A549 (cell line): ENCODE data around the gene STAC. TPM values are rescaled to one million over a fixed set of nuclear protein-coding genes. Genes with fewer than 3 reads are reported as not detected.

Source experiments
- ATAC-seq, 2 experiments: fragments of 200-7000 bp in 1 of 2; fragments of >200 bp in 1 of 2; cut with Nextera tagmentation in 1 of 2; cut with Tn5 transposase in 1 of 2; 3 replicates each; pipeline versions ENCODE4 v1.8.0 to v1.9.1; 2018 to 2020; ENCODE audit warnings: mild to moderate bottlenecking in 1 of 2, moderate library complexity in 1 of 2
- CTCF ChIA-PET: fragments of 300-600 bp; sonication (Branson Sonifier 250); formaldehyde crosslinking; extraction: SDS; loops from one replicate; lab custom pipeline; 2021; ENCODE audit warnings: antibody characterized with exemption, inconsistent platforms; lab: Yijun Ruan, JAX
- POLR2A ChIA-PET: fragments of 350-600 bp; formaldehyde crosslinking; extraction: SDS; loops from one replicate; lab custom pipeline; 2021; ENCODE audit warnings: antibody characterized with exemption, inconsistent platforms; lab: Yijun Ruan, JAX
- DNase-seq, 2 experiments: peaks; one replicate each; pipeline versions ENCODE4 v3.0.0 to v3.0.0-alpha.2; 2011 to 2016; ENCODE audit warnings: low read depth in 1 of 2, low spot score in 1 of 2
- FAIRE-seq: peaks from 2 replicates; lab custom pipeline; 2011; peaks lifted over from hg19 to GRCh38; lab: Jason Lieb, UNC
- H3K27ac ChIP-seq, 2 experiments: fragments of >200 bp; sonication (Bioruptor Twin); formaldehyde crosslinking; 3 replicates each; pipeline ENCODE4 v1.5.1; 2016 to 2017
- H3K4me1 ChIP-seq: fragments of >200 bp; sonication (Bioruptor Twin); formaldehyde crosslinking; 3 replicates; pipeline ENCODE4 v1.6.1; 2016
- H3K4me2 ChIP-seq: fragments of >200 bp; sonication (Bioruptor Twin); formaldehyde crosslinking; 3 replicates; pipeline ENCODE4 v1.6.1; 2016
- H3K4me3 ChIP-seq: fragments of >200 bp; sonication (Bioruptor Twin); formaldehyde crosslinking; 3 replicates; pipeline ENCODE4 v1.5.1; 2016
- H3K9me3 ChIP-seq: fragments of >200 bp; sonication (Bioruptor Twin); formaldehyde crosslinking; 3 replicates; pipeline ENCODE4 v1.6.1; 2016
- BHLHE40 ChIP-seq: IDR thresholded peaks from 2 replicates; pipeline ENCODE4 v1.6.1; 2012; ENCODE audit warnings: low read depth, low read length, inconsistent platforms
- CBX8 ChIP-seq: fragments of 200-600 bp; sonication (generic); IDR thresholded peaks from 2 replicates; pipeline ENCODE4 v1.6.1; 2016
- FOSB ChIP-seq: fragments of 250-450 bp; sonication (Bioruptor Pico); IDR thresholded peaks from 2 replicates; pipeline ENCODE4 v1.5.0; 2020; ENCODE audit warnings: mild to moderate bottlenecking, moderate library complexity
- FOSL2 ChIP-seq, 2 experiments: fragments of 450-650 bp in 1 of 2; fragments of >200 bp in 1 of 2; sonication (Bioruptor Twin) in 1 of 2; formaldehyde crosslinking; IDR thresholded peaks; 2 replicates each; pipeline versions ENCODE4 v1.5.0 to v1.6.1; 2016 to 2020; ENCODE audit warnings: mild to moderate bottlenecking in 1 of 2, moderate library complexity in 1 of 2
- FOXS1 ChIP-seq: fragments of 250-450 bp; sonication (Bioruptor Pico); IDR thresholded peaks from 2 replicates; pipeline ENCODE4 v1.5.0; 2020; ENCODE audit warnings: mild to moderate bottlenecking, moderate library complexity
- GATA3 ChIP-seq: IDR thresholded peaks from 2 replicates; pipeline ENCODE4 v1.6.1; 2012; ENCODE audit warnings: borderline replicate concordance
- HEYL ChIP-seq: fragments of 250-450 bp; sonication (Bioruptor Pico); IDR thresholded peaks from 2 replicates; pipeline ENCODE4 v1.8.0; 2021; ENCODE audit warnings: mild to moderate bottlenecking, moderate library complexity
- HOXB13 ChIP-seq: fragments of 250-450 bp; sonication (Bioruptor Pico); IDR thresholded peaks from 2 replicates; pipeline ENCODE4 v1.5.0; 2020; ENCODE audit warnings: low read depth, mild to moderate bottlenecking, moderate library complexity
- JUNB ChIP-seq: fragments of >200 bp; sonication (Bioruptor Twin); formaldehyde crosslinking; IDR thresholded peaks from 2 replicates; pipeline ENCODE4 v1.6.1; 2016
- KDM5A ChIP-seq: fragments of 200-600 bp; sonication (generic); IDR thresholded peaks from 2 replicates; pipeline ENCODE4 v1.6.1; 2016; ENCODE audit warnings: antibody characterized with exemption, mild to moderate bottlenecking
- MAFK ChIP-seq: fragments of 450-650 bp; IDR thresholded peaks from 2 replicates; pipeline ENCODE4 v1.6.1; 2014; ENCODE audit not compliant: partially characterized antibody
- MAZ ChIP-seq: fragments of 150-350 bp; IDR thresholded peaks from 2 replicates; pipeline ENCODE4 v1.6.1; 2014; ENCODE audit warnings: antibody characterized with exemption, low read depth, low read length, borderline replicate concordance
- RAD21 ChIP-seq, 2 experiments: fragments of >200 bp in 1 of 2; sonication (Bioruptor Twin) in 1 of 2; formaldehyde crosslinking in 1 of 2; IDR thresholded peaks in 1 of 2; conservative IDR thresholded peaks in 1 of 2; 2 replicates in 1 of 2; 3 replicates in 1 of 2; pipeline ENCODE4 v1.6.1; 2012 to 2018; ENCODE audit warnings: inconsistent platforms in 1 of 2
- RCOR1 ChIP-seq: fragments of 150-350 bp; IDR thresholded peaks from 2 replicates; pipeline ENCODE4 v1.6.1; 2014; ENCODE audit warnings: antibody characterized with exemption, low read length, low read depth
- ZNF302 ChIP-seq: fragments of 250-450 bp; sonication (Bioruptor Pico); IDR thresholded peaks from 2 replicates; pipeline ENCODE4 v1.9.0; 2021; ENCODE audit warnings: inconsistent platforms, mild to moderate bottlenecking, moderate library complexity
- WGBS: methylation state at CpG from one replicate; pipeline ENCODE4 v1.1.6; 2017; ENCODE audit errors: missing lambda C conversion rate; 5-methylcytosine and 5-hydroxymethylcytosine counted together
- polyA plus RNA-seq, 4 experiments: library from polyadenylated mRNA; depleted of rRNA in 3 of 4; stranded (reverse); fragments of >200 nt; fragmentation: RNase III in 1 of 4; extraction: RNeasy Plus Mini Kit Qiagen cat#74134 plus additional on column Dnase treatment in 1 of 4; gene quantifications; 2 replicates in 3 of 4; 3 replicates in 1 of 4; pipeline ENCODE4 v1.2.3, GENCODE V29; 2011 to 2017
- TF ChIP-seq, protein P1 (sequence below): fragments of >200 bp; sonication (Bioruptor Twin); formaldehyde crosslinking; IDR thresholded peaks from 2 replicates; pipeline ENCODE4 v1.6.1; 2016
- TF ChIP-seq, protein P2 (sequence below): fragments of 450-650 bp; IDR thresholded peaks from 2 replicates; pipeline ENCODE4 v1.6.1; 2014; ENCODE audit warnings: antibody characterized with exemption
- TF ChIP-seq, protein P3 (sequence below): IDR thresholded peaks from 2 replicates; pipeline ENCODE4 v1.6.1; 2012; ENCODE audit warnings: low read depth, borderline replicate concordance
- TF ChIP-seq, protein P4 (sequence below): fragments of 250-450 bp; sonication (Bioruptor Pico); IDR thresholded peaks from 2 replicates; pipeline ENCODE4 v1.5.0; 2020; ENCODE audit warnings: low read depth, mild to moderate bottlenecking, moderate library complexity

Gene STAC
- polyA plus RNA-seq, 2 of the 4 experiments (the other 2 are of a cell fraction), result 2.2 to 3.4 TPM

DNA sequence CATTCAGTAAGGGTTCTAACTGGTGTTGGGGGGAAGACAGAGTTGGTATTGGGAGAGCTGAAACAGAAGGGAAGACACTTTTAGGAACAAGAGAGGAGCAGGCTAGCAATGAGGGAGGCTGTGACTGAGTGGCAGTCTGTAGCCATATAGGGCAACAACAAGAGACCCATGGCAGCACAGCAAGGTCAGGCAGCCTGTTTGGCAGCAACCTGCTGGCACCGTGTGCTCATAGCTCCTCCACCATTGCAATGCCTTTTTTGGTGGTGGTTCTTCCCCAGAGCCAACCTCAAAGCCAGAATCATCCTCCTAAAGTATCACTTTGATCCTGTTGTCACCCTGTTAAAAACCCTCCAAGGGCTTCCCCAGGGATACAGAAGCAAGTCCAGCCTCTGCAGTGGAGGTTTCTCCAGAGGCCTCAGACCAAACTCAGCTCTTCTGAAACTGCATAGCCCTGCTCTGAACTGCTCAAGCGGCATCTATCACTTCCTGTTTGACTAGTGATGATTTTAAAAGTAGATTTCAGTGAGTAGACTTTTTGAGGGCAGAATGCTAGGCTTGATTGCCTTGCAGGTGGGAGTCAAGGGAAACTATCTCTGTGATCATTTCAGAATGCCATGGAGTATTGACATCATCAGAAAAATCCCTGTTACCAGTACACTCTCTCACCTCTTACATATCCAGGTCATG, 176.9 kb downstream of the STAC start (continued):
- no peak for TF ChIP-seq RAD21 (conservative IDR thresholded peaks at IDR 0.05 in 1 of 2, IDR thresholded peaks at IDR 0.05 in 1 of 2)
- no peak for TF ChIP-seq HOXB13 (CRISPR knock-in tag)
- TF ChIP-seq FOSL2 (IDR thresholded peaks at IDR 0.05), result no peak
- no peak for TF ChIP-seq FOSL2 (CRISPR knock-in tag; IDR thresholded peaks at IDR 0.05)

DNA sequence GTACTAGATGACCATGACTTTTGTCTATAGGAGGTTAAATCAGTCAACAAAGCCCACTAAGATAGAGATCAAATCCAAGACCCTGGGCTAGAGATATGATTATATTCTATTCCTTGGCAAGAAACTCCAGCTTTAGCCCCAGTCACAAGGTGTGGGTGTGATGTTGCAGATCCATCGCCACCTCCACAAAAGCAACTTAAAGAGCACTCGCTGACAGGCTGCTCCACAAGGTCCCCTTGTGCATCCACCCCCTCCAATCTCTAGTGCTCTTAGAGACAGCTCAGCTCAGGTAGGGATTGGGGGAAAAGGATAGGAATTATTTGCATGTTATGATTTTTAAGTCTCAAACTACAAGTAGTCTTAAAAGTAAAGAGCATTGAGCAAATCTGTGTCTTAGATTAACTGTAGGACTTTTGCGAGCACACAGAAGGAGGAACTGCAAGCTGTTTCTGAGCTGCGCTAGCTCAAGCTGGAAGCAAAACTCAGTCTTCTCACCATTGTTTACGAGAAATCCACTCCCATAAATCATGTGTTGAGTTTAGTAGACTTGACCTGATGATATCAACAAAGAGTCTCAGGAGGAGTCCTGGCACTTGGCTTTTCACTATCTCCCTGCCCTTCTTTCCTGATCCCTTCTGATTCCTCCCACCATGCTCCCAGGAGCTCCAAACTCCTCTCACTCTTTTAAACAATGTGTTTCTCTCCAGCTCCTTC, 177.6 kb downstream of the STAC start:
- H3K27ac ChIP-seq, result no peak overlapping the region
- TF ChIP-seq HEYL (CRISPR knock-in tag) (no peak), RCOR1 (no peak), KDM5A (no peak), FOSB (no peak)
- TF ChIP-seq, protein P1, sequence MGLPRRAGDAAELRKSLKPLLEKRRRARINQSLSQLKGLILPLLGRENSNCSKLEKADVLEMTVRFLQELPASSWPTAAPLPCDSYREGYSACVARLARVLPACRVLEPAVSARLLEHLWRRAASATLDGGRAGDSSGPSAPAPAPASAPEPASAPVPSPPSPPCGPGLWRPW, result no peak
- H3K4me3 ChIP-seq, result no peak overlapping the region
- ATAC-seq (no peak), FAIRE-seq (no peak), DNase-seq (no peak)
- ChIA-PET POLR2A (no interaction called here), CTCF (interaction anchor here (1.3 to 2.3 kb wide), 2 partner anchors 17 to 149 kb away, joined by 3 to 9 read pairs; no protein-coding TSS in a partner anchor)
- no peaks in the 10 kb centered on the region for H3K4me1 ChIP-seq
- WGBS, result 62% methylated on average over 5 of the region's 5 CpGs
- no peaks in the 10 kb centered on the region for H3K9me3 ChIP-seq
- no peak overlapping the region for H3K4me2 ChIP-seq

DNA sequence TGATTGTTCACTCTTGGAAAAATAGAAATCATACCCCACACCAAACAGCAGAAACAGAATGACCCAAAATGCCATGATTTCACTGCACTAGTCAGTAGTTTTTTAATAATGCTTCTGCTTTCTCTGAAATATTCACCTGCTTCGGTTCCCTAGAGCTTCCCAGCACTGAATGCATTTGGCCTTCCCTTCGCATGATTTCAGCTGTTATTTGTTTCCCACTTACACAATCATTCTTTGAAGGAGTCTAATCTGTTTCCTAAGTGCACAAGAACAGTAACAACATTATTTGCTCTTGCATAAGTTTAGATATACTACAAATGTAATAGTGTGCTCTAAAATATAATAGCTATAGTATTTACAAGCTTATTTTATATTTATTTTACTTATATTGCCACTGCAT, 178.7 kb downstream of the STAC start:
- Histone ChIP-seq H3K4me2 (no peak overlapping the region), H3K4me3 (no peak overlapping the region), H3K27ac (no peak overlapping the region), H3K4me1 (no peaks in the 10 kb centered on the region), H3K9me3 (no peaks in the 10 kb centered on the region)
- DNase-seq (no peak), FAIRE-seq (no peak), ATAC-seq (no peak)
- 21% methylated on average over 2 of the region's 2 CpGs for WGBS
- TF ChIP-seq JUNB (no peak), CBX8 (no peak), BHLHE40 (no peak), MAZ (no peak), HOXB13 (CRISPR knock-in tag) (no peak), FOXS1 (CRISPR knock-in tag) (no peak), KDM5A (no peak), HEYL (CRISPR knock-in tag) (no peak), GATA3 (no peak), MAFK (no peak), ZNF302 (no peak)
- TF ChIP-seq, protein P2, sequence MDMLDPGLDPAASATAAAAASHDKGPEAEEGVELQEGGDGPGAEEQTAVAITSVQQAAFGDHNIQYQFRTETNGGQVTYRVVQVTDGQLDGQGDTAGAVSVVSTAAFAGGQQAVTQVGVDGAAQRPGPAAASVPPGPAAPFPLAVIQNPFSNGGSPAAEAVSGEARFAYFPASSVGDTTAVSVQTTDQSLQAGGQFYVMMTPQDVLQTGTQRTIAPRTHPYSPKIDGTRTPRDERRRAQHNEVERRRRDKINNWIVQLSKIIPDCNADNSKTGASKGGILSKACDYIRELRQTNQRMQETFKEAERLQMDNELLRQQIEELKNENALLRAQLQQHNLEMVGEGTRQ, result no peak
- TF ChIP-seq, protein P1, result no peak
- TF ChIP-seq, protein P3, sequence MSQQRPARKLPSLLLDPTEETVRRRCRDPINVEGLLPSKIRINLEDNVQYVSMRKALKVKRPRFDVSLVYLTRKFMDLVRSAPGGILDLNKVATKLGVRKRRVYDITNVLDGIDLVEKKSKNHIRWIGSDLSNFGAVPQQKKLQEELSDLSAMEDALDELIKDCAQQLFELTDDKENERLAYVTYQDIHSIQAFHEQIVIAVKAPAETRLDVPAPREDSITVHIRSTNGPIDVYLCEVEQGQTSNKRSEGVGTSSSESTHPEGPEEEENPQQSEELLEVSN, result no peak
- TF ChIP-seq, protein P4, sequence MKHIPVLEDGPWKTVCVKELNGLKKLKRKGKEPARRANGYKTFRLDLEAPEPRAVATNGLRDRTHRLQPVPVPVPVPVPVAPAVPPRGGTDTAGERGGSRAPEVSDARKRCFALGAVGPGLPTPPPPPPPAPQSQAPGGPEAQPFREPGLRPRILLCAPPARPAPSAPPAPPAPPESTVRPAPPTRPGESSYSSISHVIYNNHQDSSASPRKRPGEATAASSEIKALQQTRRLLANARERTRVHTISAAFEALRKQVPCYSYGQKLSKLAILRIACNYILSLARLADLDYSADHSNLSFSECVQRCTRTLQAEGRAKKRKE, result no peak
- POLR2A ChIA-PET, result no interaction called here
- CTCF ChIA-PET, result interaction anchor here (1.1 to 2.3 kb wide), 3 partner anchors 18 to 433 kb away, joined by 3 to 9 read pairs (median 5); no protein-coding TSS in a partner anchor
